Tibial nerve (tissue), 4 donors: ENCODE data around the gene DGCR8.

ENCODE experiments used
- EP300 ChIP-seq, 2 donors: sonication (generic); formaldehyde crosslinking; IDR thresholded peaks; one replicate each; pipeline ENCODE4 v1.6.1; 2017; ENCODE audit warnings: antibody characterized with exemption in 2 of 2, mild to moderate bottlenecking in 1 of 2
- POLR2A ChIP-seq, 2 donors: fragments of 450-650 bp; IDR thresholded peaks; one replicate each; pipeline ENCODE4 v1.6.1; 2017; ENCODE audit warnings: antibody characterized with exemption in 2 of 2, mild to moderate bottlenecking in 2 of 2, moderate library complexity in 2 of 2
- TF ChIP-seq, protein P1 (sequence below), 5 experiments: fragments of 200-600 bp in 3 of 5; fragments of 450-650 bp in 2 of 5; sonication (generic) in 3 of 5; IDR thresholded peaks; one replicate each; pipeline ENCODE4 v1.5.1; 2016 to 2019; ENCODE audit warnings: antibody characterized with exemption in 5 of 5, mild to moderate bottlenecking in 3 of 5, moderate library complexity in 2 of 5

GRCh38 chr22:20127869-20128618 lies 48.0 kb downstream of the DGCR8 start:
- no peak for TF ChIP-seq EP300 (IDR thresholded peaks at IDR 0.05)
- TF ChIP-seq, protein P1, sequence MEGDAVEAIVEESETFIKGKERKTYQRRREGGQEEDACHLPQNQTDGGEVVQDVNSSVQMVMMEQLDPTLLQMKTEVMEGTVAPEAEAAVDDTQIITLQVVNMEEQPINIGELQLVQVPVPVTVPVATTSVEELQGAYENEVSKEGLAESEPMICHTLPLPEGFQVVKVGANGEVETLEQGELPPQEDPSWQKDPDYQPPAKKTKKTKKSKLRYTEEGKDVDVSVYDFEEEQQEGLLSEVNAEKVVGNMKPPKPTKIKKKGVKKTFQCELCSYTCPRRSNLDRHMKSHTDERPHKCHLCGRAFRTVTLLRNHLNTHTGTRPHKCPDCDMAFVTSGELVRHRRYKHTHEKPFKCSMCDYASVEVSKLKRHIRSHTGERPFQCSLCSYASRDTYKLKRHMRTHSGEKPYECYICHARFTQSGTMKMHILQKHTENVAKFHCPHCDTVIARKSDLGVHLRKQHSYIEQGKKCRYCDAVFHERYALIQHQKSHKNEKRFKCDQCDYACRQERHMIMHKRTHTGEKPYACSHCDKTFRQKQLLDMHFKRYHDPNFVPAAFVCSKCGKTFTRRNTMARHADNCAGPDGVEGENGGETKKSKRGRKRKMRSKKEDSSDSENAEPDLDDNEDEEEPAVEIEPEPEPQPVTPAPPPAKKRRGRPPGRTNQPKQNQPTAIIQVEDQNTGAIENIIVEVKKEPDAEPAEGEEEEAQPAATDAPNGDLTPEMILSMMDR (IDR thresholded peaks at IDR 0.05), result no peak
- no peak for TF ChIP-seq POLR2A (IDR thresholded peaks at IDR 0.05)
